Activated CD4-positive, CD25-positive, alpha-beta regulatory T cell (primary cell): ENCODE measurements around the gene MAML3.
"Not testable (repeated sequence)": the region's sequence is repeated elsewhere in the genome, so short reads cannot be mapped to it uniquely, and the experiment has no call there.

Experiments
- DNase-seq, 4 experiments: peaks; one replicate each; lab custom pipeline; 2025; lab: John Stamatoyannopoulos, UW

MAML3 gene

DNA sequence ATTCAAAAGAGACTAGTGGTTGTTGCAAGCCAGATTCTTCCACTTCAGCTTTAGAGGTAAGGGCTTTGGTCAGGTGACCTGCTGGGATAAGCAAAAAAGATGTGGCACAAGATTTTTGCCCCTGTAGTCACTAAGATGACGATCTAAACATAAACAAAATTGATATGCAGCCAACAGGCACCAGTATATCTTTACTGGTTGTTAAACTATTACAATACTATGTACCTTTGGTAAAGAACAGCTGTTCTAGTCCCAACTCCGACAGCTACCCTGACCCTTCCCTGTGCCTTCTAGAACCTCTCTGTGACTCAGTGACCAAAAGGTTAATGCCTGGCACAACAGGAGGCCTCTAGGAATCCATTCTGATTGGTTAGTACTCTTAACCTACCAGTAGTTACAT lies 428.7 kb downstream of the MAML3 start:
- no peak for DNase-seq

DNA sequence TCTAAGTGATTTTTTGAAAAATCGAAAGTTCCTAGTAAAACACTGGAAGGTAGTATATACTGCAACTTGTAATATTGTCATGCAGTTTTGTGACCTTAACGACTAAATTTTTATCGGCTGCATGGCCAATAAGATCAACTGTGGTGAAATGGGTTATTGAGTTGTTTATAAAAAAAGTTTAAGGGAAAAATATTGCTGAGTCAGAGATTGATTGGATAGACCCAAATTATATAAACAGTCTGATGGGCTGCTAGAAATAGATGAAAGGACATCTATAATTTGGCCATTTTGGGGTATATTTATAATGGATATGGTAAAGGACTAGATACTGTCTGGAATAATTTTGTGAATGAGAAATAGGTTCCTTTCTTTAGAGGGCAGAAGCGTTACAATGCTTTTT lies 432.2 kb downstream of the MAML3 start:
- no peak for DNase-seq

DNA sequence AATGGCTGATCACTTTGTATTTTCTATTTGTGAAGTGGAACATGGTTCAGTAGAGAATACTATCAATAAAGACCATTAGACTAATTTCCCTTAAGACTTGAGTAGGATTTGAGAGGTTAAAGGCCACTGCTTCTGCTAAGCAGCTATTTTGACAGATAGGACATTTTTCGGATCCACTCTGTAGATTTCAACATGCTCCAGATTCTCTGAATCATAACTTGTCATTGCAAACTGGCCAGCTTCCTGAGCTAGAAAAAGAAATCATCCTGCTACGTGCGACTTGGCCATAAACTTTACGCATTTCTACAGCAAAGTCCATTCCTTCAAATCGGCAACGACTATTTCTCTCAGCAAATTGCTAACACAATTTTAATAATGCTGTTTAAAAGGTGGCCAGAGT lies 433.2 kb downstream of the MAML3 start:
- no peak for DNase-seq

DNA sequence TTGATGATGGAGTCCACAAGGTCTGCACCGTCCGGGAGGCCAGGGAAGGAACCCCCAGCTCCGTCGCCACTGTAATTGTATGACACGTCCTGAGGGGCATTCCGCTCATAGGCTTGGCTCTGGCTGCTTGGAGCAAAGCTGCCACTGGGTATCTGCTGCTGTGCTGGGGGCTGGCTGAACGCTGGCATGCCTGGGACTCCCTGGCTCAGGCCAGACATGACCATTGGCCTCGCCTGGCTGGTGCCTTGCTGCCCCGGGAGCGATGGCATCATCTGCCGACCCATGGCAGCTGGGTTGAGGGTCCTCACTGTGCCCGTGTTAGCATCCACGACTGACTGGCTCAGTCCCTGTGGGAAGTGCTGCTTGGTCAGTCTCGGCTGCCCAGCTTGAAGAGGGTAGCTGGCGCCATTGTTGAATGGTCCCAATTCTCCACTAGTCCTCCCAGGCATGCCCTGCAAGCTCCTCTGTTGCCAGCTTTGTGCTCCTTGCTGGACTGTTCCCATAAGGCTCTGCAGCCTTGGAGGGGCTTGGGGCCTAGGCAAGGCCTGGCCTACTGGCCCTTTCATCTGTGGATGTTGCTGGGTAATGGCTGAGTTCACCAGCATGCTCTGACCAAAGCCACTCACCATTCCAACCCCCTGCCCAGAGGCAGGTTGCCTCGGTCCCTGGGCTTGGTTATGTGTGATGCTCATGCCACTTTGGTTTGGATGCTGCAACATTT lies 434.4 kb downstream of the MAML3 start:
- DNase-seq = no peak

DNA sequence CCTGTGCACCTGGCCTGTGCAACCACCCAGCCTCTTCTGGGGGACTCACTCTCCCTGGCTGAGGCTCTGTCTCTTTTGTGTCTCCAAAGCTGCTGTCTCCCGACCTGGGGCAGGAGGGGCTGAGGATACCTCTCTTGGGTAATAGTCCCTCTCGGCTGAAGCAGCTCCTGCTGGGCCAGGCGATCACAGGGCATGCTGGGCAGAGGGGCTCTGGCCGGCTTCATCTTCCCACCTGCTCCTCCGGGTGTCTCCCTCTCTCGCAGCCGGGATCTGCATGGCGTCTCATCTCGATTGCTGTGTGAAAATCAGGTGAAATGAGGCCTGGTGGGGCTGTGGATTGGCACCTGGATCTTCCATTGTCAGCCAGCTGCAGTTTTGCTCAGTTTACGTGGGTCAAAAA lies 435.2 kb downstream of the MAML3 start:
- DNase-seq = no peak

DNA sequence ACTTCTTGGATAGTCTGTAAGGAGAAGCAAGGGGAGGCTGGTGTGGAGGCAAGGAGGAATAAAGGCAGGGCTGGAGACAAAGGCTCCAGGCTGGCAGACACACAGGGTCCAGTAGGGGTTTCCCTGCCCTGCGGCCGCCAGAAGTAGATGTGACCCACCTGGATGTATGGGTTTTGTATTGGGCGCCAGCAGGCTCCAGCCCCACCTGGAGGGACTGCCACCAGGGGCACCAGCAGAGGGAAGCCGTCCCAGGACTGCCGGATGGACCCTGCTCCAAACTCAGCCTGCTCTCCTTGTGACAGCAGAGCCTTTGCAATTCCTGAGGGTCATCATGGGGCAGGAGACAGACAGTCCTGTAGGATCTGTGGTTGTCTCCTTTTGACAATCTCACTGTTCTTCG lies 435.6 kb downstream of the MAML3 start:
- no peak for DNase-seq

DNA sequence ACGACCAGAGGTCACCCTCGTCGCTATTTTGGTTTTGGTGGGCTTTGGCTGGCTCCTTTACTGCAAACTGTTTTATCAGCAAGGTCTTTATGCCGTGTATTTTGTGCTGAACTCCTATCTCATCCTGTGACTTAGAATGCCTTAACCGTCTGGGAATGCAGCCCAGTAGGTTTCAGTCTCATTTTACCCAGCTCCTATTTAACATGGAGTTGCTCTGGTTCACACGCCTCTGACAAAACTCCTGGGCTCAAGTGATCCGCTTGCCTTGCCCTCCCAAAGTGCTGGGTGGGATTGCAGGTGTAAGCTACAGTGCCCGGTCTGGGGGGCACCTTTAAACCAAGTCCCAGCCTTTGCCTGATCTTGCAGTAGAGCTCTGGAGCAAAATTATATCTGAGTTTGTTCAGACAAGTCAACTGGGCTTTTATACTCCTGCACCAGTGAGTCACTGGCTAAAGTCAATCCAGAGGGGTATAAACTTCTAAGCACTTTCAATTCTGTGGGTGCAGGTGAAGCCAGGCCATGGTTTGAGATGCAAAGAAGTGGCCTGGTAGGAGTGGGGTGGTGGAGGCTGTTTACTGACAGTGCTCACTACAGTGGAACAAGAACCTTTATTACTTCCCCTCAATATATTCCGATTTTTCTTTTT lies 438.1 kb downstream of the MAML3 start:
- no peak for DNase-seq

DNA sequence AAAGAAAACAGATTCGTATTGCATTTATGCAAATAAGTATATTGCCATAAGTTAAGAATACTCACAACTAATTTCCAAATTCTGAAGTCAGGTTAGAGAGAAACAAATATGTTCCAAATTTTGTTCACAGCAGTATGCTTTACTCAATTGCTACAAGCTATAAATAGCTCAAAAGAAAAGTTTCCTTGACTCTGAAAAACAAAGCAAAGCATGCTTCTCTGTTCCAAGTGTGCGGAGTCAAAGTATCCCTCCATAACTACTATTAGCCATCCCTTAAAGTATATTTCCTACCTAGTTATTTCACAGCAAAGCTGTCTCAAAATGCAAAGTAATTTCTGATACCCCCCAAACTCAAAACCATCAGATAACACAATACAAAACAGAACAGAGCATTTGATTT lies 441.1 kb downstream of the MAML3 start:
- DNase-seq = no peak

DNA sequence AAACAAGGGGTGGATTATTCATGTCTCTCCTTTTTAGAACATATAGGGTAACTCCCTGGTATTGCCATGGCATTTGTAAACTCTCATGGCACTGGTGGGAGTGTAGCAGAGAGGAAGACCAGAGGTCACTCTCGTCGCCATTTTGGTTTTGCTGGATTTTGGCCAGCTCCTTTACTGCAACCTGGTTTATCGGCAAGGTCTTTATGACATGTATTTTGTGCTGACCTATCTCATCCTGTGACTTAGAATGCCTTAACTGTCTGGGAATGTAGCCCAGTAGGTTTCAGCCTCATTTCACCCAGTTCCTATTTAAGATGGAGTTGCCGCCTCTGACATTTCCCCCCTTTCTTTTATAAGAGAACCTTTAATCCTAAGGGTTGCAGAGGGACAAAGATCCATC lies 442.5 kb downstream of the MAML3 start:
- DNase-seq = no peak

DNA sequence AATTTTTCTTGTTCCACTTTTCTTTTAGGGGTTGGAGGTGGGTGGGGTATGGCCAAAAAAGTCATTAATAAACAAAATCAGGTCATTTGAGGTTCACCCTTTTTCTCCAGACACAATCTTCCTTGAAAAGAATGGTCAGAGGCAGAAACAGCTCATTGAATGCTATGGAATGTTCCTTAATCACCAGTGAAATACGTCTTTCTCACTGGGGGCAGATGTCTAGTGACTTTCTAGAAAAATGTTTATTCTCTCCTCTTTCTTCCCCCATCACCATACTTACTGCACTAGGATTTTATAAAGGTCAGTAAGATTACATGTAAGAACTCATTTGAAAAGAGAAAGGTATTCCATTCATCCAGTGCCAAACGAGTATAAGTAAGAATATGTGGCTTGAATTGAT lies 443.9 kb downstream of the MAML3 start:
- DNase-seq = no peak

DNA sequence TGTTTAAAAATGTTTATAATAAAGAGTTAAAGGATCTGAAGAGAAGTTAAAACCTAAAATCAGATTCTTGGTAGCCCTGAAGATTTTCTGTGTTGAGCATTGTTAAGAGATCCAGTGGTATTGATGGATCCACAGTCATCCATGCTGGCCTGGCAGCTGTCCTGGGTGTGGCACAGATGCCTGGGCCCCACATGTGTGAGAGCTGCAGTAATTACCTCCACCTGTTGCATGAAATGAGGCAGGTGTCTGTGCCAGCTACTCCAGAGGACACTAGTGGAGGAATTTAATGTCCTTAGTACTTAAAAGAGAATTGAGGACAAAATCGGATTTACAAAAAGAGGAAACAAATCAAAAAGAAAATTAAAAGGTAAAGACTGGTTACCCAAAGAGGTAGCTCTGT lies 444.3 kb downstream of the MAML3 start:
- no peak for DNase-seq

DNA sequence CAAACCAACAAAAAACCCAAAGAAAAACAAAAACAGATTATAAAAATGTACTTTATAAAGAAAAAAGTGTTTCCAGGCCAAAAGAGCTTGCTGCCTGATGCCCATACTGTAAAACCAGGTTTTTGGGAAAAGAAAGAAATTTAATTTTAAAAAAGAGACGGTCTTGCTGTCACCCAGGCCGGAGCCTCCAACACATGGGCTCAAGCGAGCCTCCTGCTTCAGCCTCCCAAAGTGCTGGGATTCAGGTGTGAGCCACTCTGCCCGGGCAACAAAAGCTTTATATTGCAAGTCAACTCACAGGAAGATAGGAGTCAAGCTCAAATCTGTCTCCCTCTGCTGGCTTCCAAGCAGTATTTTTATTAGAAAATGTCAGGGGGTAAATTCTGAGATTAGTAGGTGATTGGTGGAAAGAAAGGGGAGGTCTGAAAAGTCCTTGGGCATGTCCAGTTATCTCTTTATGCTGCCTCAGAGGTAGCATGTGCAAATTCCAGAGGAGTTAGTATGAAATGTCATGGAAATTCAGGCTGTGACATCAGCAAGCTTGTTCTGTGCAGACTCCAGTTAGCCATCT lies 449.0 kb downstream of the MAML3 start:
- no peak for DNase-seq

DNA sequence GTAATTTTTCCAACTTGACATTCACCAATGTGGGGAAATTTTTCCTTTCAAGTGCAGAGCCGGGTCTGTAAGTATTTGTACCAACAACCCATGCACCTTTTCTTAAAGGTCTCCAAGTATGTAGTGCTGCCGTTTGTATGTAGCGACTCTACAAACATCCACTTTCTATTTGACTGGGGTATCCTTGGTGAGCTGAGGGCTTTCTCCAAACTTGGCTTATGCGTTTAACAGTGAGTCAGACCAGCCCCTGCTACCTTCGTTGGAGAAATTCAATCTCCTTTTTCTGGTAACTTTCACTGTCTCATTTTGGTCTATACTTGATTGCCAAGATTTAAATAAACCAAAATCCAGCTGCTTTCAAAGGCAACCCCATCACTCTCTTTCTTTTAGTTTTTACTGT lies 453.4 kb downstream of the MAML3 start:
- DNase-seq = no peak

DNA sequence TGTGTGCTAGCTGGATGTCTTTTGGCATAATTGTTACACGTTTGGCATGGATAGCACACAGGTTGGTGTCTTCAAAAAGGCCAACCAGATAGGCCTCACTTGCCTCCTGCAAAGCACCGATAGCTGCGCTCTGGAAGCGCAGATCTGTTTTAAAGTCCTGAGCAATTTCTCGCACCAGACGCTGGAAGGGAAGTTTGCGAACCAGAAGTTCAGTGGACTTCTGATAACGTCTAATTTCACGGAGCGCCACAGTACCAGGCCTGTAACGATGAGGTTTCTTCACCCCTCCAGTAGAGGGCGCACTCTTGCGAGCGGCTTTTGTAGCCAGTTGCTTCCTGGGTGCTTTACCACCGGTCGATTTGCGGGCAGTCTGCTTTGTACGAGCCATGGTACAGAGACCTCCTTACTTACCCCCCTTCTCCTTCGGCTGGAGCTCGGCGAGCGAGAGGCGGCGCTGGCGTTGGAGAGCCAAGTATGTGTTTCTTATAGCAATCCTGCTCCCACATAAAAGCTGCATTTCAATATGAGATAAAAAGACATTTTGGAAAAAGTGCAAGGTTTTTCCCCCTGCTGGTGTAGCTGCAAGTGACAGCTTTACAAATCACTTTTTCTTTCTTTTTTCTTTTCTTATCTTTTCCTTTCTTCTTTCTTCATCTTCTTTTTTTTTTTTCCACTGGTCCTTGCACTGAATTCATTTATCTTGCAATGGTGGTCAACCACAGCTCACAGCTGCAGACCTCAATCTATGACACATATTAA lies 455.6 kb downstream of the MAML3 start:
- DNase-seq = not testable (repeated sequence)

DNA sequence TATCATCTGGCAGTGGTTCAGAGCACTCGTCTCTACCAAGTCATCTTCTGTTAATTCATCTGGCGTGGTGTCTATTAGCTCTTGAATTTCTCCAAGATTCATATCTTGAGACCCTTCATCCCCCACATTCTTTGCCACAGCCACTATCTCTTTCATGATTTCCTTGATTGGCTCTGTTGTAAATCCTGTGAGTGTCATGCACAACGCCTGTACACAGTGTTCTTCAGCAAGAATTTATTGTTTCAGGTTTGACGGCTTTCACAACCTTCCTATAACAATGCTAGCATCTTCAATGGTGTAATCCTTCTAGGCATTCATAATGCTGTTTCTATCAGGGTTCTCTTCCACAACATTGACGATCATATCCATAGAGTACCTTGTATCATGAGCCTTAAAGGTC lies 457.5 kb downstream of the MAML3 start:
- no peak for DNase-seq

DNA sequence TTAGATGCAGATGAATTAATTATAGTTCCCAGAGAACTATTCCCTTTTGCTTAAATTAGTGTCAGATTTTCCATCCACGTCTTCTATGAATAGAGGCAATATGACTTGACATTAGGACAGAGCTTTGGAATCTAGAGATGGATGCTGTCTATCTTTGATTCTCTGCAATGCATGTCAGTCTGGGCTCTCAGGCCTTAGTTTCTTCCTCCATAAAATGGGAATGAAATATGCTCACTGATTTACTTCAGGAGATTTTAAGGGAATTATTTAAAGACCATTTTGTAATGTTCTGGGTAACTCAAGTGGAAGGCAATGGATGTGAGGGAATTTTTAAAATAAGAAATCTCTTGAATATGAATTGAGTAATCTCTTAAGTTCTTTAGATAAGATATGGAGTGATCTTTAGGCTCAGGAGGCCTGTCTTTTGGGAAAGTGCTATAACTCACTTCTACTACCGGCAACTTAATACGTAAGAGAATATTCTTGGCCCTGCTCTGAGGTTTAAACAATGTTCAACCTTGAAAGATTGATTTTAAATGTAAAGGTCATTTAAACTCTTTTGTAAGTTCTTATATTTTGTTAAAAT lies 459.4 kb downstream of the MAML3 start:
- no peak for DNase-seq

DNA sequence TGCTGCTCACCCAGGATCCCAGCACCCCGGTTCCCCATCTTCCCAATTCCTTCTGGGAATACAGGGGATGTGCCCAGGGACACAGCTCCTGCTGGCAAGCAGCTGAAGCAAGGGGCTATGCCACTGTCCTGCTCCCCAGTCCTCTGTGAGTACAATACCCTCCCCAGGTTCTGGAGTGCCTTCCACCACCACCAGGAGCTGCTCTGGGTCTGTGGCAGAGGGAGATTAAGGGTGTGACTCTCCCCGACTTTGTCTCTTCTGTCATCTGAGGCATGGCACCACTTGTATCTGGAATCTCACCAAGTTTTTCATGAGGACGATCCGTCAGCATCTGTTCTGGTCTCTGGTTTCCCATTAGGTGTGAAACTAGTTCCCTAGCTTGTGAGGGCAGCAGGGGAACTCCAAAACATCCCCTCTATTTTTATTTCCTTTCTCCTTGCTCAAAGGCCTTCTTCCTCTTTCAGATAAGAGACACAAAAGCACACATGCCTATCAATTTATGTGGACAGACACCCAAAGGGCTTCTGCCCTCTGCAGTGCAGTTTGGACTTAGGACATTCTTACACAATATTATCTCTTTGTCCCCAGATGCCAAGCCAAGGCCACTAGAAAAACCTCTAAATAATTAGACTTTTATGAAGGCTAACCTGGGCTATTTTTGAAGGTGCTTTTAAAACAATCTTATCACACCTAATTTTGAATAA lies 461.5 kb downstream of the MAML3 start:
- DNase-seq = no peak

DNA sequence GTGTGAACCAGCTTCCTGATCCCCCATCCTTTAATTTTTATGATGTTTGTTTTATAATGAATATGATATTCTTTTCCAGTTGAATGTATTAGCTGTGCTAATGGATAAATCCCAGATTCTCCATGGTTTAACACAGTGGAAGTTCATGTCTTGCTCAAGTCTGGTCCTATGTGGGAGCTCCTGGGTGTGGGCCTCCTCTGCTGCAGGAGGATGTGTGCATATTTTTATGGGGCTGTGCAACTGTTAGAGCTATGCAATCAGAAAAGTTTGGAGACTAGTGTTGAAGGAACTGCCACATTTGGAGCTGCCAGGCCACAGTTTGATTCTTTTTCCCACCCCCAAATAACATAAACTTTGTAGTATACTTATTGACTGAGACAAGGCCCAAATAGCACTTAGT lies 463.6 kb downstream of the MAML3 start:
- DNase-seq = no peak

DNA sequence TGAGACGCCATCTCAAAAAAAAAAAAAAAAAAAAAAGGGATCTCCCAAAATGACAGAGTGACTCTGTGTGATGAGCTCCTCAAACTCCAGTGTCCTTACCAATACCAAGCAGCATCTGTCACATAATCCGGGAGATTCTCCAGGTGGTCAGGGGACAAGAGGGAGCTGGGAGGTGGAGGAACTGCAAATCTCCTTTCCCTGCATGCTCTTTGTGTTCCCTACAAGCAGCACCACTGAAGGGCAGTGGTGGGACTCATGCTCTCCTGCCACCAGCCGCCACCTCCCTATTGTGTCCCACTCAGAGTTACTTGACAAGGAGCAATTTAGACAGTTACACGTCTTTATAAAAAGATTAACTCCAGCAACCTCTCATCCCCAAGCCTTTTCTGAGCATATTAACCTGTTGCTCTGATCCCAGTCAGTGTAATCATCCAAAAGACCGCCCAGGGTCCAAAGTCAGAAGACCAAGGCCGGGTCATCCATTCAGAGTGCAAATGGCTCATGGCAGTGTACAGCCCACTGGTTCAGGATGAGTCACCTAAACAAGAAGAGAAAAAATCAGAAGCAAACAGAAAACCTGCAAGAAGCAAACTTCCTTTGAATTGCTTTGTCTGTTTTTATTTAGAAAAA lies 464.8 kb downstream of the MAML3 start:
- no peak for DNase-seq

DNA sequence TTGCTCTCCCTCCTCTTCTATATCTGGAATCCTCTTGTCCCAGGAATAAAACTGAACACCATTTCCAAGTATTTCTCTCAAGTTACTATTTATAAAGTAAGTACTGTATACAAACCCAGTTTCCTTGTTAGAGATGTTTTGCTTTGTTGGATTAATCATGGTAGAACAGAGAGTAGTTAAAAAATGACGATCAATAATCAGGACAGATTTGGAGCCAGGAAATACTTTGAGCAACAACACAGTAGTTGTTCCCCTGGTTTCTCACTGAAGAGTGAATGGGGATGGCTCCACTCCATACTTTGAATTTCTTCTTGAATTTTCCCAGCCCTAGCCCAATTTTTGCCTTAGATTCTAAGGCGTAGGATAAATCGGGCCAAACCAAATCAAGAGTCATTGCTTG lies 467.0 kb downstream of the MAML3 start:
- no peak for DNase-seq

DNA sequence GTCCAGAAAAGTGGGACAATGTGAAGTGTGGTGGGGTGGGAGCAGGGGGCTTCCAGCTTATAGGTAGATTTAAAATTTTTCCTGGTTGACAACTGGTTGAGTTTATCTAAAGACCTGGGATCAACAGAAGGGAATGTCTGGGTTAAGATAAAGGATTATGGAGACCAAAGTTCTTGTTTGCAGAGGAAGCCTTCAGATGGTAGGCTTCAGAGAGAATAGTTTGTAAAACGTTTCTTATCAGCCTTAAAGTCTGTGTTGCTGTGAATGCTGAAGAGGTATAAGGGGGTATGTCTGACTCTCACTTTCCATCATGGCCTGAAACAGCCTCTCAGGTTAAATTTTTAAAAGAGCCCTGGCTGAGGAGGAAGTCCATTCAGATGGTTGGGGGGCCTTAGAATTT lies 467.9 kb downstream of the MAML3 start:
- DNase-seq = no peak

DNA sequence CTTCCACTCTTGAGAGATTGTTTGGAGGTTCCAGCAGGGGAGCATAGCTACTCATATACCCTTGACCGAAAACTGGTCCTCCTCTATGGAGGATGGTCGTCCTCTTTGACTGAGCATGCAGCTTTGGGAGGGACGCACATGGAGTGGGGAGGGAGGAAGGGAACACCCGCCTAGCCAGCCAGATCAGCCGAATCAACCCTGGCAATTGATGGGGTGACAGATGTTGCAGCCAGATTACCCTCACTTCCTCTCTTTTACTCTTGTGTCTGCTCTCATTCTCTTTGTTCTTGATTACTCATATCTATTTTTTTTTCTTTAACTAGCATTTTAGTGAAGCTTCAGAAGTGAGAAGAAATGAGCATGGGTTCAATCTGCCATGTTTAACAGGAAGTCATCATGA lies 468.8 kb downstream of the MAML3 start:
- no peak for DNase-seq
